ENCODE data around the gene LEMD1. TPM values are rescaled to one million over a fixed set of nuclear protein-coding genes. Genes with fewer than 3 reads are reported as not detected.

LEMD1 gene
- total and polyA plus RNA-seq, 8 donors: 0.28 to 0.32 TPM; not detected in 6

GRCh38 chr1:205338011-205338410 is 83.8 kb downstream of the LEMD1 start:
- H3K27ac ChIP-seq: no peak overlapping the region
- ATAC-seq: no peak
- H3K36me3 ChIP-seq: no peaks in the 10 kb centered on the region
- DNase-seq: peak in 1 of 6 donors; percentile 6
- no peak overlapping the region for H3K4me3 ChIP-seq
- no peaks in the 10 kb centered on the region for H3K9me3 ChIP-seq
- TF ChIP-seq, protein P1, sequence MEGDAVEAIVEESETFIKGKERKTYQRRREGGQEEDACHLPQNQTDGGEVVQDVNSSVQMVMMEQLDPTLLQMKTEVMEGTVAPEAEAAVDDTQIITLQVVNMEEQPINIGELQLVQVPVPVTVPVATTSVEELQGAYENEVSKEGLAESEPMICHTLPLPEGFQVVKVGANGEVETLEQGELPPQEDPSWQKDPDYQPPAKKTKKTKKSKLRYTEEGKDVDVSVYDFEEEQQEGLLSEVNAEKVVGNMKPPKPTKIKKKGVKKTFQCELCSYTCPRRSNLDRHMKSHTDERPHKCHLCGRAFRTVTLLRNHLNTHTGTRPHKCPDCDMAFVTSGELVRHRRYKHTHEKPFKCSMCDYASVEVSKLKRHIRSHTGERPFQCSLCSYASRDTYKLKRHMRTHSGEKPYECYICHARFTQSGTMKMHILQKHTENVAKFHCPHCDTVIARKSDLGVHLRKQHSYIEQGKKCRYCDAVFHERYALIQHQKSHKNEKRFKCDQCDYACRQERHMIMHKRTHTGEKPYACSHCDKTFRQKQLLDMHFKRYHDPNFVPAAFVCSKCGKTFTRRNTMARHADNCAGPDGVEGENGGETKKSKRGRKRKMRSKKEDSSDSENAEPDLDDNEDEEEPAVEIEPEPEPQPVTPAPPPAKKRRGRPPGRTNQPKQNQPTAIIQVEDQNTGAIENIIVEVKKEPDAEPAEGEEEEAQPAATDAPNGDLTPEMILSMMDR (IDR thresholded peaks at IDR 0.05): no peak
- FAIRE-seq: no peak
- 68 to 80% methylated on average over 7 of the region's 7 CpGs for WGBS, 2 donors
- intact Hi-C loops (cut with DNase I): loop anchor here in 2 of 3 donors (5.0 to 10.0 kb wide), 6 partner anchors 89 to 307 kb away; no protein-coding TSS in a partner anchor
- H3K27me3 ChIP-seq: no peaks in the 10 kb centered on the region
- H3K4me1 ChIP-seq: no peaks in the 10 kb centered on the region

GRCh38 chr1:205337481-205337880 is 84.4 kb downstream of the LEMD1 start:
- DNase-seq (peak in 1 of 6 donors; percentile 38), FAIRE-seq (no peak), ATAC-seq (no peak)
- H3K27me3 ChIP-seq: no peaks in the 10 kb centered on the region
- TF ChIP-seq, protein P1 (IDR thresholded peaks at IDR 0.05): no peak
- no peak overlapping the region for H3K27ac ChIP-seq
- H3K4me3 ChIP-seq: no peak overlapping the region
- no peaks in the 10 kb centered on the region for H3K9me3 ChIP-seq
- whole genome bisulfite sequencing, 2 donors: 77 to 79% methylated on average over 7 of the region's 7 CpGs
- intact Hi-C loops (cut with DNase I): loop anchor here in 2 of 3 donors (5.0 to 10.0 kb wide), 6 partner anchors 90 to 307 kb away; no protein-coding TSS in a partner anchor
- H3K4me1 ChIP-seq: no peaks in the 10 kb centered on the region
- no peaks in the 10 kb centered on the region for H3K36me3 ChIP-seq

DNA sequence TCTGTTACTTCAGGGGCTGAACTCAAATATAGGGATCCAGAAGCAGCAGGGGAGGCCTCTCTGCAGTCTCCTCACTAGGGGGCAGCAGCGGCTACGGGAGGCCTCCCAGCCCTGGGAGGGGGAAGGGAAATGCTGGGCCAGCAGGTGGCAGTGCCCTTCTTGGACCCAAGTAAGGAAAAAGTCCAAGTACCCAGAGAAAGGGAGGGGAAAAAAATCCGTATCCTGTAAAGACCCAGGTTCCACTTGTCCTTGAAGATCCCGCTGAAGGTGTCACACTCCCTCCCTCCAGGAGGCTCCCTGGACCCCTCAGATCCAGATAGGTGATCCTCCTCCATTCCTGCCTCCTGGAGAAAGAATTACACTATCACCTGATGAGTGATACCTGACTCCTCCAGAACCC is 86.2 kb downstream of the LEMD1 start:
- TF ChIP-seq, protein P1 (IDR thresholded peaks at IDR 0.05): peak; percentile 90 to 98 (median 94)
- no peaks in the 10 kb centered on the region for H3K9me3 ChIP-seq
- DNase-seq (peak; percentile 84 to 94 (median 90)), FAIRE-seq (no peak), ATAC-seq (peak; percentile 93 to 100 (median 98))
- WGBS, 2 donors: 1% methylated on average over 4 of the region's 4 CpGs
- H3K27ac ChIP-seq: no peak overlapping the region
- H3K36me3 ChIP-seq: no peaks in the 10 kb centered on the region
- no peaks in the 10 kb centered on the region for H3K4me1 ChIP-seq
- no peak overlapping the region for H3K4me3 ChIP-seq
- no peaks in the 10 kb centered on the region for H3K27me3 ChIP-seq
- intact Hi-C loops (cut with DNase I): loop anchor here in 2 of 3 donors (5.0 to 10.0 kb wide), 6 partner anchors 92 to 309 kb away; no protein-coding TSS in a partner anchor

- H3K4me1 ChIP-seq: no peaks in the 10 kb centered on the region
These were observed 89.7 kb downstream of the LEMD1 start for GRCh38 chr1:205332015-205332791.

More at GRCh38 chr1:205332015-205332791, 89.7 kb downstream of the LEMD1 start:
- Histone ChIP-seq H3K4me3 (no peak overlapping the region), H3K9me3 (no peaks in the 10 kb centered on the region), H3K36me3 (no peaks in the 10 kb centered on the region), H3K27ac (no peak overlapping the region), H3K27me3 (no peaks in the 10 kb centered on the region)
- intact Hi-C loops (cut with DNase I): loop anchor here in 2 of 3 donors (10.0 kb wide), 4 partner anchors 103 to 313 kb away; no protein-coding TSS in a partner anchor
- DNase-seq (no peak), FAIRE-seq (no peak), ATAC-seq (no peak)
- TF ChIP-seq, protein P1 (IDR thresholded peaks at IDR 0.05): no peak
- WGBS, 2 donors: 84% methylated on average over 11 of the region's 11 CpGs

Small RNAs within 50 kb of the gene (microRNA-seq; reads per million reads assigned to microRNA genes)
- gene MIR135B: 204 to 555 reads per million in 2 donors

Other genes with a start within 250 kb of the LEMD1 start
- 1 to 10 TPM; 3.5 to 9.0 (median 4.7) TPM for gene DSTYK, start 210.4 kb downstream of the LEMD1 start, total RNA-seq
- 1 to 10 TPM; 2.9 to 4.3 TPM for gene DSTYK, start 210.4 kb downstream of the LEMD1 start, polyA plus RNA-seq
- gene TMCC2, start 194.1 kb downstream of the LEMD1 start, total RNA-seq: 1 to 10 TPM in 3 of 6 donors, under 1 TPM in 3; 0.55 to 1.8 (median 0.94) TPM
- 1 to 10 TPM; 2.6 to 4.3 TPM for gene TMCC2, start 194.1 kb downstream of the LEMD1 start, polyA plus RNA-seq
- gene NUAK2, start 100.3 kb downstream of the LEMD1 start, total RNA-seq: 10 to 100 TPM in 2 of 6 donors, 1 to 10 TPM in 4; 6.3 to 14.4 (median 8.6) TPM
- gene NUAK2, start 100.3 kb downstream of the LEMD1 start, polyA plus RNA-seq: 1 to 10 TPM; 7.9 to 9.5 TPM
- gene KLHDC8A, start 65.1 kb downstream of the LEMD1 start, total RNA-seq: 1 to 10 TPM in 1 of 6 donors, under 1 TPM in 5; 0.28 to 1.5 (median 0.68) TPM
- gene KLHDC8A, start 65.1 kb downstream of the LEMD1 start, polyA plus RNA-seq: 1 to 10 TPM in 1 of 2 donors, under 1 TPM in 1; 0.99 to 5.4 TPM
- gene BLACAT1, start 34.0 kb upstream of the LEMD1 start, total RNA-seq: under 1 TPM in 5 of 6 donors, not detected in 1; 0.09 to 0.34 (median 0.17) TPM
- under 1 TPM in 1 of 2 donors, not detected in 1; 0.09 TPM for gene BLACAT1, start 34.0 kb upstream of the LEMD1 start, polyA plus RNA-seq
- gene CDK18, start 82.6 kb upstream of the LEMD1 start, total RNA-seq: 10 to 100 TPM in 5 of 6 donors, 1 to 10 TPM in 1; 7.7 to 31.0 (median 12.8) TPM
- 10 to 100 TPM; 18.2 to 35.4 TPM for gene CDK18, start 82.6 kb upstream of the LEMD1 start, polyA plus RNA-seq
- gene ELK4, start 210.0 kb upstream of the LEMD1 start, total RNA-seq: 10 to 100 TPM; 18.5 to 42.7 (median 26.6) TPM
- 1 to 10 TPM; 5.7 to 7.2 TPM for gene ELK4, start 210.0 kb upstream of the LEMD1 start, polyA plus RNA-seq

Measured in pancreas (tissue), 10 donors.